A673 (cell line): ENCODE data around the gene CHCHD3.

Experiments
- EZH2 ChIP-seq: fragments of 200-600 bp; sonication (generic); IDR thresholded peaks from 2 replicates; pipeline ENCODE4 v1.6.1; 2017; ENCODE audit warnings: borderline replicate concordance, low read depth, mild to moderate bottlenecking, mixed read lengths, antibody characterized with exemption, low read length; ENCODE audit not compliant: poor library complexity, severe bottlenecking
- TF ChIP-seq, protein P1 (sequence below): fragments of 300-800, 200-600 bp; sonication (generic); conservative IDR thresholded peaks from 2 replicates; pipeline ENCODE4 v1.5.1; 2017; ENCODE audit warnings: low read depth, mild to moderate bottlenecking, antibody characterized with exemption, low read length, moderate library complexity, mixed read lengths

GRCh38 chr7:132969520-132969919 lies 112.4 kb downstream of the CHCHD3 start:
- TF ChIP-seq, protein P1, sequence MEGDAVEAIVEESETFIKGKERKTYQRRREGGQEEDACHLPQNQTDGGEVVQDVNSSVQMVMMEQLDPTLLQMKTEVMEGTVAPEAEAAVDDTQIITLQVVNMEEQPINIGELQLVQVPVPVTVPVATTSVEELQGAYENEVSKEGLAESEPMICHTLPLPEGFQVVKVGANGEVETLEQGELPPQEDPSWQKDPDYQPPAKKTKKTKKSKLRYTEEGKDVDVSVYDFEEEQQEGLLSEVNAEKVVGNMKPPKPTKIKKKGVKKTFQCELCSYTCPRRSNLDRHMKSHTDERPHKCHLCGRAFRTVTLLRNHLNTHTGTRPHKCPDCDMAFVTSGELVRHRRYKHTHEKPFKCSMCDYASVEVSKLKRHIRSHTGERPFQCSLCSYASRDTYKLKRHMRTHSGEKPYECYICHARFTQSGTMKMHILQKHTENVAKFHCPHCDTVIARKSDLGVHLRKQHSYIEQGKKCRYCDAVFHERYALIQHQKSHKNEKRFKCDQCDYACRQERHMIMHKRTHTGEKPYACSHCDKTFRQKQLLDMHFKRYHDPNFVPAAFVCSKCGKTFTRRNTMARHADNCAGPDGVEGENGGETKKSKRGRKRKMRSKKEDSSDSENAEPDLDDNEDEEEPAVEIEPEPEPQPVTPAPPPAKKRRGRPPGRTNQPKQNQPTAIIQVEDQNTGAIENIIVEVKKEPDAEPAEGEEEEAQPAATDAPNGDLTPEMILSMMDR: no peak
- no peak for TF ChIP-seq EZH2
